A549 (cell line): Measurements from ENCODE around the gene TMEM106B.
A peak's percentile ranks its signal among the peaks of the same experiment; 100 is the strongest.

Experiments
- CEBPB ChIP-seq, 2 experiments: fragments of >200 bp in 1 of 2; sonication (Bioruptor Twin) in 1 of 2; formaldehyde crosslinking in 1 of 2; IDR thresholded peaks; 2 replicates each; pipeline ENCODE4 v1.6.1; 2012 to 2016
- CHD2 ChIP-seq: fragments of 150-350 bp; IDR thresholded peaks from 2 replicates; pipeline ENCODE4 v1.6.1; 2014; ENCODE audit warnings: low read length; ENCODE audit not compliant: partially characterized antibody
- GATA3 ChIP-seq: IDR thresholded peaks from 2 replicates; pipeline ENCODE4 v1.6.1; 2012; ENCODE audit warnings: borderline replicate concordance
- KDM5A ChIP-seq: fragments of 200-600 bp; sonication (generic); IDR thresholded peaks from 2 replicates; pipeline ENCODE4 v1.6.1; 2016; ENCODE audit warnings: antibody characterized with exemption, mild to moderate bottlenecking
- POLR2A ChIP-seq: IDR thresholded peaks from 2 replicates; pipeline ENCODE4 v1.6.1; 2012; ENCODE audit warnings: mild to moderate bottlenecking, low read length
- TF ChIP-seq, protein P1 (sequence below): fragments of 450-650 bp; IDR thresholded peaks from 2 replicates; pipeline ENCODE4 v1.6.1; 2014; ENCODE audit warnings: antibody characterized with exemption

DNA sequence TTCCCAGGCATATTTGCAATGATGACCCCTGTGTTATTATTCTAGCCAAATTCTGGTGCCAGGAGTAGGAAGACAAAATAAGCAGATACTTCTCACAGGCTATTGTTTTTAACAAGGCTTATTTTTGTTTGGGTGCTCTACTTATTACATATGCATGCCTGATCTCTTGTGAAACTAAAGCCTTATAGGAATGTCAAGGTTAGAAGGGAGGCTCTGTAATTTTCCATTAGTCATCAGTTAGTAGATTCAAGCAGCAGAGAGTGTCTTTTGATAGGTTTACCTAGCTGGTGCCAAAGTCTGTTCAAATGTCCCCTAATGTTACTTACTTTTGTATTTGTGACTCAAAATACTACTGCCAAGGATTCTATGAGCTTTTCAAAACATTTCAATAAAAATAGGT, 11.7 kb upstream of the TMEM106B start:
- TF ChIP-seq CEBPB (IDR thresholded peaks at IDR 0.05) (peak in 1 of 2 experiments; percentile 45; a peak in 2 of 4 replicates), POLR2A (no peak), GATA3 (no peak), KDM5A (no peak), CHD2 (no peak)
- TF ChIP-seq, protein P1, sequence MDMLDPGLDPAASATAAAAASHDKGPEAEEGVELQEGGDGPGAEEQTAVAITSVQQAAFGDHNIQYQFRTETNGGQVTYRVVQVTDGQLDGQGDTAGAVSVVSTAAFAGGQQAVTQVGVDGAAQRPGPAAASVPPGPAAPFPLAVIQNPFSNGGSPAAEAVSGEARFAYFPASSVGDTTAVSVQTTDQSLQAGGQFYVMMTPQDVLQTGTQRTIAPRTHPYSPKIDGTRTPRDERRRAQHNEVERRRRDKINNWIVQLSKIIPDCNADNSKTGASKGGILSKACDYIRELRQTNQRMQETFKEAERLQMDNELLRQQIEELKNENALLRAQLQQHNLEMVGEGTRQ: no peak
